AML-193 (cell line): Measurements from ENCODE around the gene MYO5B.
A peak's percentile ranks its signal among the peaks of the same experiment; 100 is the strongest.
"Not testable (repeated sequence)": the region's sequence is repeated elsewhere in the genome, so short reads cannot be mapped to it uniquely, and the experiment has no call there.

ENCODE experiments used
- DNase-seq, 2 experiments: peaks; one replicate each; lab custom pipeline; 2025; lab: John Stamatoyannopoulos, UW

MYO5B gene

DNA sequence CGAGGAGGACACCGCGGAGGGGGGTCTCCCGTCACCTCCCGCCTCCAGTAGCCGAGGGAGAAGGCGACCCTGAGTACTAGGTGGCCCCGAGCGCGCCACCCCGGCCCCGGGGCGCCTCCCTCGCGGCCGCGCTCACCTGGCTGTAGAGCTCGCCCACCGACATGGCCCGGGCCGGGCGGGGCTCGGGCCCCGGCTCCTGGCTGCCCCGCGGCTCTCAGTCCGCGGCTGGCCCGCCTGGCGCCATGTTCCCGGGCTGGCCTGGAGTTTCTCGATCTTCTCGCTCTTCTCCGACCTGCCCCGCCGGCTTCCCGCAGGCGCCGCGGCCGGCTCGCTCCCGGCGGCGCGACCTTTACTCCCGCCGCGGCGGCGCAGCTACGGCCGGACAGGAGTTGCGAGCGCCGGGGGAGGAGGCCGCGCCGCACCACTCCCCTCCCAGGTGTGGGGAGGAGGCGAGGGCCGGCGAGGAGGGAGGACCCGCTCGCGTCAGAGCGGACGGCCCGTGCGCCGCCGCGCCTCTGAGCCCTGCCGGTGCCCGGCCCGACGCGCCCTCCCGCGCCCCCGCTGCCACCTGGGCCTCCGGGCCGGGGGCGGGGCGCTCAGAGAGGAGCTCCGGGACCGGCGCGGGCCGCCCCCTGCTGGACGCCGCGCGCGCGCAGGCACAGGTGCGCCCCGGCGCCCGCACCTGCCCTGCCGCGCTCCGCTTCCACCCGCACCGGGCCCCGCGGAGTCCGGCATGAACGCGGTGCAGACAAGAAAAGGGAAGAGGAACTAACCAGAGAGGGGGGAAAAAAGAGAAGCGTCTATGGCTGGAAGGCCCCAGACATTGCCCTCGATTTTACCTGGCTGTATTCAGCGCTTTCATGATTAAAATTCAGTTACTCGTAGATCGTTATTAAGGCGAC lies at the start of gene MYO5B:
Gene MYO5B, minus strand, starts transcription at position 517 of the 902 bp plus-strand sequence. Its CDS starts 354 bp downstream, at position 163.
- no peak for DNase-seq

GRCh38 chr18:50241768-50242167 lies 46.8 kb upstream of the MYO5B start:
- DNase-seq = not testable (repeated sequence)

GRCh38 chr18:50240080-50240563 lies 45.2 kb upstream of the MYO5B start:
- DNase-seq = no peak

DNA sequence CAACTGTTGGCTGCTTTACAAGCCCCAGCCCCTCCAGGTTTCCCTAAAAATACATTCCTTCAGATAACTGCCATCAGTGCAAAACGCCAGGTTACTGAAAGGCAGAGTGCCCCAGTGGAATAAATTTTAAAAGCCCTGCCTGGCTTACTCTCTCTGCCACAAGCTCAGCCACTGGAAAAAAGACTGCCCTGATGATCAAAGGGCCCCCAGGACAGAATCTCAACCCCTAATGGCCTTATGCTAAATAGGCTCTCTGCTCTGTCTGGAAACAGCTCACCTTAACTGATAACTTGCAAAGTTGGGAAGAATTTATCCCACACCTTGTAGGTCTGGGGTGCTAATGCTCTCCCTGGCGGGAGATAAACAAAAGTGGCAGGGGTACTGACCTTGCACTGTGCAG lies 37.5 kb upstream of the MYO5B start:
- DNase-seq = no peak

- DNase-seq = no peak
These were observed 36.7 kb upstream of the MYO5B start for GRCh38 chr18:50231621-50232020.

- not testable (repeated sequence) for DNase-seq
These were observed 25.3 kb upstream of the MYO5B start for GRCh38 chr18:50220249-50220648.

GRCh38 chr18:50218432-50219197 lies 23.7 kb upstream of the MYO5B start:
- DNase-seq = peak; percentile 29 to 36

- no peak for DNase-seq
These were observed 14.4 kb upstream of the MYO5B start for GRCh38 chr18:50209311-50209710.

- no peak for DNase-seq
These were observed 12.8 kb upstream of the MYO5B start for GRCh38 chr18:50207722-50208121.

GRCh38 chr18:50203801-50204604 lies 9.1 kb upstream of the MYO5B start:
- DNase-seq = no peak

GRCh38 chr18:50201476-50202018 lies 6.6 kb upstream of the MYO5B start:
- no peak for DNase-seq

- no peak for DNase-seq
These were observed 5.0 kb upstream of the MYO5B start for GRCh38 chr18:50199921-50200320.

GRCh38 chr18:50199346-50199855 lies 4.5 kb upstream of the MYO5B start:
- DNase-seq = no peak

- DNase-seq = no peak
These were observed 1.3 kb upstream of the MYO5B start for GRCh38 chr18:50196261-50196660.

DNA sequence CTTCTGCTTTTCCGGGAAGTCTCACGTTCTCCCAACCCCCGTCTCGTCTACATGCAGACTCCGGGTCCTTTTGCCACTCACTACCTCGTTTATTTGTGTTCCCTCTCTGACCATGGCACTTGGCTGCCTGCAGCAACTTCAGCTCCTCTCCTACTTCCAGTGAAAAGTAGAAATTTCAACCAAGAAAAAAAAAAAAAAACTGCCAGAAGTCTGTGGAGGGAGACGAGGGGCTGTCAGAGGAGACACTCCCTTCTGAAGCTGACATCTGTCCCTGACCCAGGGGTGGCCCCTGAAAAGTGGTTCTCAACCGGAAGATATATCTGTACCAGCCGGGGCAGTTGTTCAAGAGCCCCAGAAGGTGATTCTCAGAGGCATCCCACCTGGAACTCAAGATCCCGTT lies 742 bp upstream of the MYO5B start:
- no peak for DNase-seq

GRCh38 chr18:50193796-50194630 lies 934 bp downstream of the MYO5B start:
- no peak for DNase-seq

DNA sequence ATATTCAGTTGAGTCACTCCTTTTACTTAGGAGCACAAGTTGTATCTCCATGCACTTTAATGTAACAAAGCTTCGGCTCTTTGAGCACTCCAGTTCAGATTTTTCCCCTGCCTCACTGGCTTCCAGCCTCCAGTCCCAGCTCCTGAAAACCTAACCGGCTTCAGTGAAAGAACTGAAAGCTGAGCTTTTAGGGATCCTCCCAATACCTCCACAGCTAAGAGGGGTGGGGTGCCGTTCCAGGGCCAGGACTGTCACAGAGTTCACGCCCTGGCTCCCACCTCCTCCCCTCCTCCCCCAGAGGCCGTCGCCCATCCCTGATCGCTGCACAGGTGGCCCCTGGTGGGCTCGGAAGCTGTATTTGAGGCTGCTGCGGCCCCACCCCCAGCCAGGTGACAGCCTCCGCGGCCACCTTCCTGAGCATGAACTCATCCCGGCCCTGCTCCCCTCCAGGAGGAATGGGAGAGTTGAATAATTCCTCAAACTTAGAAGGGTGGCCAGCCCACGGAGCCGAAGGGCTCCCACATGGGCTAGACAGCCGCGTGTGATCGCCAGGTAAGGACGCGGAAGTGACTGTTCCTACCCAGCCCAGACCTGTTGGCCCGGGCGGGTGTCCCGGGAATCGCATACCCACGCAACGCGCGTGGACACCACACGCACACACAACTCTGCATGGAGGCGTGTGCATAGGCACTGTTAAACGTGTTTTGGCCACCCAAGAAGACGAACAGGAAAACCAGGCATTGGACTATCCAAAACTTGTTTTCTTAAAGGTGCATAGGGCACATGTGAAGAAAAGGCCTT lies 1.8 kb downstream of the MYO5B start:
- DNase-seq = no peak

DNA sequence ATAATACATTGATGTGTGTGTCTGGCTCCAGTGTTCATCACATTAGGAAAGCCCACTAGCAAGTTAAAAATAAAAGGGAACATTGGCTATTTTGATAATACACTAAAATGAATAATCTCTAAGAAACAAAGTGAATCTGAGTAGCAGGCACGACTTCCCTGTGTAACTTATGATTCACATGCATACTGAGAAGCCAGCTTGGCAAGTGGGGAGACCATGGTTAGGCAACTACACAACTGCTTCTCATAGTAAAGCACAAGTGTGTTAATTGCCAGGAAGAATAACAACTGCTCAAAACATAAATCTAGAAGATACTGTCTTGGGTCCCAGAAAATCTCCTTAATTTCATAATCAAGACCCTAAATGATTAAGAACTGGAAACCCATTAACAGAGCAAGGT lies 4.0 kb downstream of the MYO5B start:
- DNase-seq = no peak

GRCh38 chr18:50190236-50190635 lies 4.7 kb downstream of the MYO5B start:
- DNase-seq = no peak

- no peak for DNase-seq
These were observed 5.8 kb downstream of the MYO5B start for GRCh38 chr18:50189160-50189559.
